Erythroblast (primary cell): ENCODE results near the gene CCDC28A.

Source experiments
- GATA1 ChIP-seq: IDR thresholded peaks from 2 replicates; pipeline ENCODE4 v1.6.1; 2011; ENCODE audit warnings: low read depth, mild to moderate bottlenecking, control low read depth, low read length, moderate library complexity
- POLR2A ChIP-seq: IDR thresholded peaks from 2 replicates; pipeline ENCODE4 v1.6.1; 2011; ENCODE audit warnings: mild to moderate bottlenecking, low read length

GRCh38 chr6:138787138-138787537 is 13.6 kb downstream of the CCDC28A start:
- TF ChIP-seq POLR2A (no peak), GATA1 (no peak)
